ENCODE measurements around the gene SNX21. TPM values are rescaled to one million over a fixed set of nuclear protein-coding genes. Genes with fewer than 3 reads are reported as not detected.
"Not testable (repeated sequence)": the region's sequence is repeated elsewhere in the genome, so short reads cannot be mapped to it uniquely, and the experiment has no call there.

SNX21 gene
- total RNA-seq, 1 donor from 2014 or later = 11.9 TPM

DNA sequence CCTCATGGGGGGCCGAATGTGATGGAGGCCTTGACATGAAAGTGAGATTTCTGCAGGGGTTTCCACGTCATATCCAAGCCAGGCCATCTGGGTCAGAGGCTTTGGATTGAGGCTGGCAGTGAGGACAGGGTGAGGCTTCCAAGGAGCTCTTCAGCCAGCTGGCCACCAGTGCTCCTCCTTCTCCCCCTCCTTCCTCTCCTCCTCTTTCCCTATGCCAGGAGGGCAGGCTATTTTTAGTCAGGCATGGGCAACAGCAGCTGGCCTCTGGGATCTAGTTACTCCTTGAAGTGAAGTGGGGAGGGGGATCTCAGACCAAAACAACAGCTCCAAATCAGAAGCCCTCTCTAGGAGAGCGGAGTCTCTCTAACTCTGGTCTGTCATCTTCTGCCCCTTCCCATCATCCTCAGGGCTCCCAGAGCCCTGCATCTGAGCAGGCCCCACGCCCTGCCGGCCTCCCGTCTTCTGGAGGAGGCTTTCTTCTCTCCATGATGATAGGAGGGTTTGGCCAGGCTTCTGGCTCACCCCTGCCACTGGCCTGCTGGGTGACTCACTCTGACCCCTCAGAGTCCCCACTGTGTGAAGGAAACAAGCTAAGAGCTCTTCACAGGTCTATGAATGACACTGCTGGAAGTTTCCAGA, 7.1 kb upstream of the SNX21 start:
- Mint-ChIP-seq H3K27me3 (ENCODE audit: unreplicated experiment) (peaks cover 5% of the 10 kb centered on the region), H3K4me3 (ENCODE audit: unreplicated experiment) (no peak overlapping the region), H3K9me3 (ENCODE audit: unreplicated experiment) (no peaks in the 10 kb centered on the region), H3K4me1 (ENCODE audit: unreplicated experiment) (no peaks in the 10 kb centered on the region), H3K36me3 (ENCODE audit: low read depth, unreplicated experiment) (no peaks in the 10 kb centered on the region), H3K27ac (ENCODE audit: unreplicated experiment) (no peak overlapping the region)
- no peak for TF ChIP-seq CTCF (IDR thresholded peaks at IDR 0.05; ENCODE audit: unreplicated experiment)
- no peak for DNase-seq (ENCODE audit: low spot score)

DNA sequence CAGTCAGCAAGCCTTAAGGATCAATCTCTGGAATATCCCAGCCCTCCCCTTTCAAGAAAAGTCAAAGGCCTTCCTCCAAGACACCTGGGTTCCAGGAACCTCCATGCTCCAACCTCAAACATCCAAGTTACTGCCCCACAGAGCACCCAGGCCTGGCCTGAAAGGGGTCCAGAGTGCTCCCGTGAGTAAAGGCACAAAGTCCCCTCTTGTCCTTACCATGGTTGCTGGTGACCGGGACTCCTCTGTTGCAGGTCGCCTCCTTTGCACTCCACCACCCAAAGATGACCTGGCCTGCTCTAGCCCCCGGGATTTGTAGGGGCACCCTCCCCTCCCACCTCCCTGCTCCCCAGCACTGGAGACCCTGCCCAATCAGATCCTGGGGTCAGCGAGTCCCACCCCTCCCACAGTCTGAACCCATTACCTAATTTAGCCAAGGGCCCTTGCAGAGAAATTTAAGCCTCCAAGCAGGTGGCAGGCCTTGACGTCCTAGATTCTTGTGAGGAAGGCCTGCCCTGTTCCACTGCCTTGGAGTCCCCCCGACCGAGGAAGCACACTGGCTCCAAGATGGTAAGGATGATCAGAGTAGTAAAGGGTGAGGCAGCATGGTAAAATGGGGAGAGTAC, 6.5 kb upstream of the SNX21 start, which contains the start of gene TNNC2:
TNNC2 (minus strand) TSS at position 283 of the 623 bp plus-strand sequence; CDS start at position 219, 64 bp downstream.
- DNase-seq (ENCODE audit: low spot score) = no peak
- H3K36me3 Mint-ChIP-seq (ENCODE audit: low read depth, unreplicated experiment) = no peaks in the 10 kb centered on the region
- no peaks in the 10 kb centered on the region for H3K9me3 Mint-ChIP-seq (ENCODE audit: unreplicated experiment)
- no peak within 1 kb of the TSS for H3K27ac Mint-ChIP-seq (ENCODE audit: unreplicated experiment)
- no peak for TF ChIP-seq CTCF (IDR thresholded peaks at IDR 0.05; ENCODE audit: unreplicated experiment)
- no peaks in the 10 kb centered on the region for H3K4me1 Mint-ChIP-seq (ENCODE audit: unreplicated experiment)
- H3K27me3 Mint-ChIP-seq (ENCODE audit: unreplicated experiment) = peaks cover 5% of the 10 kb centered on the region
- H3K4me3 Mint-ChIP-seq (ENCODE audit: unreplicated experiment) = no peak within 1 kb of the TSS

DNA sequence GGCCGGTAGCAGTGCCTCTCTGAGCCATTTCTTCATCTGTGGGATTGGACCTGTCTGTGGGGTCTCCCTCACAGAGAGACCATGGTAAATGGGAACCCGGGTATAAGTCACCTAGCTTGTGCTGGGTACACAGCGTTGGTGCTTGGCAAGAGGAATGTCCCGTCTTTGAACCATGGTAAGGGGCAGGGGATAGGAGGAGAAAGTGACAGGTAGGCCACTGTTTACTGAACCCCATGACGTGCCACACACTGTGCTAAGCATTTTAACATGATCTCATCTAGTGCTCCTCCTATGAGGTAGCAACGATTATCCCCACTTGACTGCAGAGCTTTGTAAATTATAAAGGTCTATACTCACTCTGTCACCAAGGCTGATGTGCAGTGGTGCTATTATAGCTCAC, 5.9 kb upstream of the SNX21 start:
- H3K27me3 Mint-ChIP-seq (ENCODE audit: unreplicated experiment) = peaks cover 5% of the 10 kb centered on the region
- DNase-seq (ENCODE audit: low spot score) = no peak
- no peaks in the 10 kb centered on the region for H3K36me3 Mint-ChIP-seq (ENCODE audit: low read depth, unreplicated experiment)
- H3K9me3 Mint-ChIP-seq (ENCODE audit: unreplicated experiment) = no peaks in the 10 kb centered on the region
- H3K4me3 Mint-ChIP-seq (ENCODE audit: unreplicated experiment) = no peak overlapping the region
- no peaks in the 10 kb centered on the region for H3K4me1 Mint-ChIP-seq (ENCODE audit: unreplicated experiment)
- no peak overlapping the region for H3K27ac Mint-ChIP-seq (ENCODE audit: unreplicated experiment)
- no peak for TF ChIP-seq CTCF (IDR thresholded peaks at IDR 0.05; ENCODE audit: unreplicated experiment)

DNA sequence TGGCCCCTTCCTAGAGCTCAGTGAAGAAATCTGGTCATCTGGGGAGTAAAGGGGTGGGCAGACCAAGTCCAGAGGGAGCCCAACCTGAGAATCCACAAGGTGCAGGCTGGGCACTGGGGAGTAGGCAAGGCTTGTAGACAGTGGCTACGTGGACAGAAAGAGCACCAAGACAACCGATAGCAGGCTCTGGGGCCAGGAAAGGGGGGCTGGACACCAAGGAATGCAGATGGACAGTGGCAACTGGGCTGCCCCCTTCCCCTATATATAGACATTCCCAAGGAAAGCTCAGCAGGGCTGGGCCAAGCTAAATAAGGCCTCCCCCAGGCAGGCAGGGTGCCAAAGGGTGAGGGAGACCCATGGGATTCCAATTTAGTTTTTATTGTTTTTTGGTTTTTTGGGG, 5.0 kb upstream of the SNX21 start:
- Mint-ChIP-seq H3K9me3 (ENCODE audit: unreplicated experiment) (no peaks in the 10 kb centered on the region), H3K27me3 (ENCODE audit: unreplicated experiment) (peaks cover 10% of the 10 kb centered on the region), H3K27ac (ENCODE audit: unreplicated experiment) (no peak overlapping the region), H3K4me1 (ENCODE audit: unreplicated experiment) (peaks cover 6% of the 10 kb centered on the region), H3K4me3 (ENCODE audit: unreplicated experiment) (no peak overlapping the region), H3K36me3 (ENCODE audit: low read depth, unreplicated experiment) (no peaks in the 10 kb centered on the region)
- DNase-seq (ENCODE audit: low spot score) = no peak
- no peak for TF ChIP-seq CTCF (IDR thresholded peaks at IDR 0.05; ENCODE audit: unreplicated experiment)

DNA sequence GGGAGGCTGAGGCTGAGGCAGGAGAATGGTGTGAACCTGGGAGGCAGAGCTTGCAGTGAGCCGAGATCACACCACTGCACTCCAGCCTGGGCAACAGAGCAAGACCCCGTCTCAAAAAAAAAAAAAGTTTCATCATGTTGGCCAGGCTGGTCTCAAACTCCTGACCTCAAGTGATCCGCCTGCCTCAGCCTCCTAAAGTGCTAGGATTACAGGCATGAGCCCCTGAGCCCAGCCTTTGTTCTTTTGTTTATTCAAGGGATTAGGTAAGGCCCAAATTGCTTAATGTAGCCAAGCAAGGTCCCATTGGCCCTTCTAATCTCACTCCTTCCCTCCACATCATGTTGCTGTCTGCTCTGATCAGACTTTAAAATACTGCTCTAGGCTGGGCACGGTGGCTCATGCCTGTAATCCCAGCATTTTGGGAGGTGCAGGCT, 3.9 kb upstream of the SNX21 start:
- not testable (repeated sequence) for DNase-seq (ENCODE audit: low spot score); H3K4me1 Mint-ChIP-seq (ENCODE audit: unreplicated experiment); H3K9me3 Mint-ChIP-seq (ENCODE audit: unreplicated experiment); H3K36me3 Mint-ChIP-seq (ENCODE audit: low read depth, unreplicated experiment); H3K27me3 Mint-ChIP-seq (ENCODE audit: unreplicated experiment); H3K27ac Mint-ChIP-seq (ENCODE audit: unreplicated experiment); H3K4me3 Mint-ChIP-seq (ENCODE audit: unreplicated experiment)

All from endothelial cell (in vitro differentiated cells).